DOHH2 (cell line): Measurements from ENCODE around the gene NKTR.

Source experiments
- CTCF ChIP-seq: fragments of 200-600 bp; sonication (generic); IDR thresholded peaks from one replicate; pipeline ENCODE4 v1.5.1; 2014; ENCODE audit warnings: antibody characterized with exemption, mild to moderate bottlenecking, low read depth, low read length; ENCODE audit not compliant: poor library complexity, severe bottlenecking
- EZH2phosphoT487 ChIP-seq: fragments of 200-600 bp; sonication (generic); IDR thresholded peaks from 2 replicates; pipeline ENCODE4 v1.6.1; 2017; ENCODE audit warnings: borderline replicate concordance, mild to moderate bottlenecking, antibody characterized with exemption, low read length, moderate library complexity, mixed read lengths

DNA sequence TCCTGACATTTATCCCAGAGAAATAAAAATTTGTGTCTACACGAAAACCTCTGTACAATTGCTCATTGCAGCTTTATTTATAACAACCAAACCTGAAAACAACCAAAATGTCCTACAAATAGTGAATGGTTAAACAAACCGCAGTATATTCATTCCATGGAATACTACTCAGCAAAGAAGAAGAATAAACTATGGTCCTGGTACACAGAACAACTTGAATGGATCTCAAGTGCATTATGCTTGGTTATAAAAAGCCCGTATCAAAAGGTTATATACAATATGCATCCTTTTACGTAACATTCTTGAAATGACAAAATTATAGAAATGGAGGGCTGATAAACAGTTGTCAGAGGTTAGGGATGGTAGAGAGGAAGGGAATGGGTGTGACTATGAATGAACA, 22.4 kb upstream of the NKTR start:
- TF ChIP-seq CTCF (no peak), EZH2phosphoT487 (no peak)
